GM18907 (cell line): ENCODE measurements around the gene UQCRH.

Source experiments
- ATAC-seq: cut with Tn5 transposase; IDR thresholded peaks from one replicate; pipeline ENCODE4 v1.9.1; 2021; ENCODE audit warnings: mild to moderate bottlenecking, moderate library complexity; ENCODE audit not compliant: unreplicated experiment

Gene UQCRH

GRCh38 chr1:46303038-46303871 lies at the start of gene UQCRH, which contains the start of gene LRRC41:
Gene UQCRH (plus strand): TSS chr1:46303698. CDS start chr1:46303767, 69 bp downstream.
Gene LRRC41 (minus strand): TSS chr1:46303616. CDS start chr1:46303322, 294 bp downstream.
- ATAC-seq: peak; percentile 83

DNA sequence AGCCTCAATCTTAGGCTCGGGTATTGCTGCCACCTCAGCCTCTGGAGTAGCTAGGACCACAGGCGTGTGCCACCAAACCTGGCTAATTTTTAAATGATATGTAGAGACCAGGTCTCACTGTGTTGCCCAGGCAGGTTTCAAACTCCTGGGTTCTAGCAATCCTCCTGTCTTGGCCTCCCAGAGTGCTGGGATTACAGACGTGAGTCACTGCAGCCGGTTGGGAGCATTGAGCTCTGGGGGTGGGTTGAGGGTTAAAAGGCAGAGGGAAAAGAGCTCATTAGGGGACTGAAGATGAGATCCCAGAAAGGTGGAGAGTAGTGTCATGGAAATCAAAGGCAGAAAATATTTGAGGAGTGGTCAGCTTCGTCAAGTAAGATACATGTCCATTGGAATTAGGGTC lies 48.8 kb upstream of the UQCRH start:
- ATAC-seq: no peak

DNA sequence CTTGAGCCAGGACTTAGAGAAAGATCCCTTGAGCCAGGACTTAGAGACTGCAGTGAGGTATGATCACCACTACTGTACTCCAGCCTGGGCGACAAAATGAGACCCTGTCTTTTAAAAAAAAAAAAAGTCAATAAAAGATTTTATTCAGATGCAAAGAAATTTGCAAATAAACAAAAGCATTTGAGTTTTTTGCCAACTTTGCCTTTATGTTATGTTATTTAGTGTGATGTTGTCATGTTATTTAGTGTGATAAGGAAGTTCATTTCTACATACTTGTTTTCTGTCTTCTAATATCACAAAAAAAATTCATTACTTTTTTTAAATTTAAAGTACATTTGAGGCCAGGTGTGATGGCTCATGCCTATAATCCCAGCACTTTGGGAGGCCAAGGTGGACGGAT lies 47.0 kb upstream of the UQCRH start:
- no peak for ATAC-seq

DNA sequence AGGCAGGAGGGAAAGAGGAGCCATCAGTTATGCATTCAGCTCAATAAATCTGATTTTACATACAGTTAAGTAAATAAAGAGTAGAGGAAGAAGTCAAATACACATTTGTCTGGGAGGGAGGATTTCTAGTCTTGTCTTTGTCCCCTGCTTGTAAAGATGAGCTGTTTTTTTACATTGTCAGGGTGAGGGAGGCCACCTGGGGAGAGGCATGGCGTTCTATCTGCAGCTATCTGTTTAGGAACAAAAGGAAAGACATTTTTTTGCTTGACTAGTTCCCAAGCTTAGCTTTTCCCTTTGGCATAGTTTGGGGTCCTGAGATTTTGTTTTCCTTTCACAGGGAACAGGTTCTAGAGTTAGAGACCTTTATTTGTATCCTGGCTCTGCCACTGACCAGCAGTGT lies 41.0 kb upstream of the UQCRH start:
- no peak for ATAC-seq

- no peak for ATAC-seq
These were observed 40.4 kb upstream of the UQCRH start for GRCh38 chr1:46263146-46263545.

- ATAC-seq: no peak
These were observed 34.9 kb upstream of the UQCRH start for GRCh38 chr1:46268578-46268977.

- ATAC-seq: no peak
These were observed 29.1 kb upstream of the UQCRH start for GRCh38 chr1:46274225-46275029.

DNA sequence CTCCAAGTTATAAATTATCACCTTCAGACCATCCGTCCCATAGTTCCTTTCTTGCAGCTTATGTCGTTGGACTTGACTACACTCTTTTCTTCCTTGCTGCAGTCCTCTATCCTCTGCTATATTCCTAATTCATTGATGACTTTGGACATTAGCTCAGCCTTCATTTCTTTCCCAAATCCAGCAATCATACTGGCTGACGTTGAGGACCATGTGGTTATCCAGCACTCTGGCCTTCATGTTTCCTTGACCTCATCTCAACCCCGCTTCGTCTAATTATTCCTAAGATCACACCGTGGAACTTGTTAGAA lies 28.5 kb upstream of the UQCRH start:
- ATAC-seq: no peak

DNA sequence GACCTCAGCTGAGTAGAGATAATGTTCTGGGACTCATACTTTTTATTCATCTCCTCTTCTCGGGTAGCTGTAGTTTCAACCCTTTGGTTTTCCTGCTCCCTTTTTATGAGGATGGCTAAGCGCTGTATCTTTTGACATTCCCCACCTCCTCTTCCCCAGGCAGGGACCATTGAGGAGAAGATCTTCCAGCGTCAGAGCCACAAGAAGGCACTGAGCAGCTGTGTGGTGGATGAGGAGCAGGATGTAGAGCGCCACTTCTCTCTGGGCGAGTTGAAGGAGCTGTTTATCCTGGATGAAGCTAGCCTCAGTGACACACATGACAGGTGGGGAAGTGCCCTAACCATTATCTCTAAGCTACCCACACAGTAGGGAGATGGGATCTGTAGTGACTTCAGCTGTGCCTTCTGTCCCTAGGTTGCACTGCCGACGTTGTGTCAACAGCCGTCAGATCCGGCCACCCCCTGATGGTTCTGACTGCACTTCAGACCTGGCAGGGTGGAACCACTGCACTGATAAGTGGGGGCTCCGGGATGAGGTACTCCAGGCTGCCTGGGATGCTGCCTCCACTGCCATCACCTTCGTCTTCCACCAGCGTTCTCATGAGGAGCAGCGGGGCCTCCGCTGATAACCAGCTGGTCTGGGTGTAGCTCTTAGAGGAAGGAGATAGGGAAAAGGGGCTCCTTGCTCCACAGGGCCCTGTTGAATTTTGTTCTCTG lies 25.7 kb upstream of the UQCRH start:
- no peak for ATAC-seq

DNA sequence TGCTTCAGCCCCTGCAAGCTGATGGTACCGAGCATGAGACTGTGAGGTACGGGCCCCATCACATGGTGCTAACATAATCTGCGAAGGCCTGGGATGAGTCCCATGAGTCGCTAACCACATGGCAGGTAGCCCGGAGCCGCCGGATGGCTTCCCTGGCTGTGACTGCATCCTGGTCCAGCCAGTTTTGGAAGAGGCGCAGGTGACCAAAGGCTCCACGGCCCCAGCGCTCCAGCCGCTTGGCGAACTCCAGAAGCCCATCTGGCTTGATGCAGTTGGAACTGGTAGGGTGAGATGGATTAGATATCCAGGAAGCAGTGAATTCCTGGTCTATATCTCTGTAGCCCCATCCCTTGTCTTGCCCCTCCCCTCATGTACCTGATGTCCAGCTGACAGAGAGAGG lies 24.7 kb upstream of the UQCRH start:
- no peak for ATAC-seq

DNA sequence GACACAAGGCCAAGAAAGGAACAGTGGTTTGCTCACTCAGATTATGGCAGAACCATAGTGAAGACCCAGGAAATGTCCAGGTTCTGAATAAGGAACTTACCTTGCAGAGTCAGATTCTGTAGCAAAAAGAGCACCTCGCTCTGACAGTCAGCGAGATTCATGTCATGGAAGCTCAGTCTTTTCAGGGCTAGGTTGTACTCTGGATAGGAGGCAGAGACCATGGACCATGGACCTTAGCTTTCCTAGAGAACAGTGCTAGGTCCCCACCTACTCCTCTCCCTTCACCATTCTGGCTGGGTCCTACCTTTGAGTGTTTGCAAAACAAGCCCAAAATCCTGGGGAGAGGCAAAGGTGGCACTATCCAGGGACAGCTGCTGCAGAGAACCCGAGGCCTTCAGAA lies 23.4 kb upstream of the UQCRH start:
- ATAC-seq: no peak

GRCh38 chr1:46281021-46281420 lies 22.5 kb upstream of the UQCRH start:
- no peak for ATAC-seq

GRCh38 chr1:46284058-46284457 lies 19.4 kb upstream of the UQCRH start:
- no peak for ATAC-seq

- no peak for ATAC-seq
These were observed 18.6 kb upstream of the UQCRH start for GRCh38 chr1:46284597-46285564.

- no peak for ATAC-seq
These were observed 17.6 kb upstream of the UQCRH start for GRCh38 chr1:46285730-46286477.

DNA sequence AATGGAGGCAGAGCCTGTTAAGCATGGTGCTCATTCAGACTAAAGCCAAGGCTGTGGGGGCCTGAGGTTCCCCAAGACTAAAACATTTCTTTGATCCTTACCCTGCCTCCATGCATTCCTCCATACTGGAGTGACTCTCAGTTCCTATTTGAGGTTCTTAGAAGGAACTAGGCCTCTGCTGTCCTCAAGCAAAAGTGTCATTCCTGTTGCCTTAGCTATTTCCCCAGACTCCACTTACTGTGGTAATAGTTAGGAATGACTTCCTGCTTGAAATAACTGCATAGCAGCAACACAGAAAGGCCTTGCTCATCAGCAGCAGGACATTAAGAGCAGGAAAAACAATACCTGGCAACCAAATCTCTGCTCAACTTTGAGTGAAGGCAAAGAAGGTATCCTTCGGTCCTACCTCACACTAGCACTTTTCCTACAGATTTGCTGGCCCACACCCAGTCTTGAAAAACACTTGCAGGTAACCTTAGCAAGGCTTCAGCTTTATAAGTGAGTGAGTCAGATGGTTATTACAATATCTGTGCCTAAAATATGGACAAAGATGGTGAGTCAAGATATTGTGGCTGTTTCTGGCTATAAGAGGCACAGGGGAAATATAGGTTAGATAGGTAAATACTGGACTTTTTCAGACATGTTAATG lies 14.9 kb upstream of the UQCRH start:
- no peak for ATAC-seq

GRCh38 chr1:46289134-46289494 lies 14.4 kb upstream of the UQCRH start:
- no peak for ATAC-seq

DNA sequence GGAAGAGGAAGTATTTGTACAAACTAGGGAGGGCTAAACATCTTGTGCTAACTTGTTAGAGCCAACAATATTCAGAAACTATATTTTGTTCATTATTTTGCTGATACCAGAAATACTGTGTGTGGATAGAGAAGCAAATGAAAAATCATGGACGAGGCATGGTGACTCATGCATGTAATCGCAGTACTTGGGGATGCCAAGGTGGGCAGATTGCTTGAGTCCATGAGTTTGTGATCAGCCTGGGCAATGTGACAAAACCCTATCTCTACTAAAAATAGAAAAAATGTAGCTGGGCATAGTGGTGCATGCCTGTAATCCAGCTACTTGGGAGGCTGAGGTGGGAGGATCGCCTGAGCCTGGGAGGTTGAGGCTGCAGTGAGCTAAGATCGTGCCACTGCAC lies 13.5 kb upstream of the UQCRH start:
- ATAC-seq: no peak

GRCh38 chr1:46295306-46295705 lies 8.2 kb upstream of the UQCRH start:
- ATAC-seq: no peak
